Central memory CD8-positive, alpha-beta T cell (primary cell): ENCODE data around the gene SEMA5A.

Experiments used
- ATAC-seq: fragments of 150-1000 bp; cut with Tn5 transposase; replicated peaks from 2 replicates; pipeline ENCODE4 v1.10.0; 2022; ENCODE audit warnings: mild to moderate bottlenecking, moderate FRiP score, moderate number of reproducible peaks; ENCODE audit not compliant: poor library complexity, severe bottlenecking; ENCODE audit errors: extremely low read depth
- DNase-seq, 2 donors: peaks; one replicate each; pipeline ENCODE4 v3.0.0; 2021; ENCODE audit warnings: low spot score in 2 of 2
- H3K27ac Mint-ChIP-seq: one replicate; pipeline ENCODE4 v1.8.0; 2022; ENCODE audit warnings: low read depth, mild to moderate bottlenecking, moderate library complexity, mixed read lengths
- H3K27me3 Mint-ChIP-seq: one replicate; pipeline ENCODE4 v1.8.0; 2022; ENCODE audit warnings: mixed read lengths
- H3K36me3 Mint-ChIP-seq: one replicate; pipeline ENCODE4 v1.8.0; 2022; ENCODE audit warnings: mild to moderate bottlenecking, moderate library complexity, mixed read lengths; ENCODE audit not compliant: insufficient read depth
- H3K4me1 Mint-ChIP-seq: one replicate; pipeline ENCODE4 v1.8.0; 2022; ENCODE audit warnings: mixed read lengths
- H3K4me3 Mint-ChIP-seq: one replicate; pipeline ENCODE4 v1.8.0; 2022; ENCODE audit warnings: mild to moderate bottlenecking, moderate library complexity, mixed read lengths
- H3K9me3 Mint-ChIP-seq: one replicate; pipeline ENCODE4 v1.8.0; 2022; ENCODE audit warnings: mixed read lengths

Gene SEMA5A

DNA sequence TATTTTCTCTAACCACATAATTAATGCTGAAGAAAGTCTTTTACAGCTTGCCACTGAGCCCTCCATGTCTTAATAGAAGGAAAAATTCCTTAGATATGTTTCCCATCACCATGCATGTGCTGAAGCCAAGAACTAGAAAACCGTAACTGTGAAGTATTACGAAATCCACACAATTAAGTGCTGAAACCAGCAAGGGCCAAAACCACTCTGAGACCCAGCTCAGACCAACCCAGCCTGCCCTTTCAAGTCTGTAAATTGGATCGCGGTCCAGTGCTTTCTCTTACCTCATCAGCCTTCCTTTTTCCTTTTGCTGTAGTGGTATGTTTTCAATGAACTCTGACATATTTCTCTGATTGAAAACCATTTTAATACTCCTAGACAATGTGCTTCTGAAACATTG lies 26.3 kb downstream of the SEMA5A start:
- H3K36me3 Mint-ChIP-seq, result no peaks in the 10 kb centered on the region
- no peak overlapping the region for H3K27ac Mint-ChIP-seq
- H3K4me3 Mint-ChIP-seq, result no peak overlapping the region
- no peak for DNase-seq
- H3K4me1 Mint-ChIP-seq, result no peaks in the 10 kb centered on the region
- H3K27me3 Mint-ChIP-seq, result no peaks in the 10 kb centered on the region
- no peak for ATAC-seq
- peaks cover 6% of the 10 kb centered on the region for H3K9me3 Mint-ChIP-seq

DNA sequence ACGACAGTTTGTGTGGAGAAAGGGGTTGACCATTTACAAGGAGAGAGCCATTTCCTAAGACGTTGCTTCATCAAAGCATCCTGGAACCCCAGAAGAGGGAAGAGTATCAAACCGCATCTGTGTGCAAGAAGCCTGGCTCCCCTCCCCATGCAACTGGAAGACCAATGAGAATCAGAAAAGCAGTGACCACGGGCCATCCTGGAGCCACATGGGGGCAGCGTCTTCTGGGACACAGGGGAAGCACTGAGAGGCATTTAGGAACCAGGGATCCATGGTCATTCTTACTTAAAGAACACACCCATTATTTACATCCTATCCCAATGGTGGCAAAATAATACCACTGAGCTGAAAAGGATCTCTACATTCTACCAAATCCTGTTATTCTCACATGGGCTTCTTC lies 29.3 kb downstream of the SEMA5A start:
- Mint-ChIP-seq H3K27ac (no peak overlapping the region), H3K9me3 (no peaks in the 10 kb centered on the region), H3K27me3 (no peaks in the 10 kb centered on the region), H3K4me1 (no peaks in the 10 kb centered on the region), H3K4me3 (no peak overlapping the region), H3K36me3 (no peaks in the 10 kb centered on the region)
- ATAC-seq, result no peak
- DNase-seq, result no peak

DNA sequence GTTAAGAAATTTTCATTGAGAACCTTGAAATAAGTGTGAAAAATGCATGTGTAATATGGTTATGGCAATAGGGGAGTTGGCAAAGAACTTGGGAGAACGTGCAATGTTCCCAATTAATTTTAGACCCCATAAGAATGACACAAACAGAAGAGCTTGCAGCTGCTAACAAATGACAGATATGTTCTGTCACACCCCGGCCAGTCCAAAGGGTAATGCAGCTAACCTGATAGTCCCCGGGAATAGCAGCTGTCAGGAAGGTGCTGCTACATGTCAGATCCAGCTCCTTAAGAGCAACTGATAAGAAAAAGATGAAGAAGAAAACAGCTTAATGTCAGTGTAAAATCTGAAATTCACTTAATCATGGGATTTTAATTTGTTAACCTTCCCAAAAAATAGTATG lies 30.4 kb downstream of the SEMA5A start:
- H3K9me3 Mint-ChIP-seq, result no peaks in the 10 kb centered on the region
- DNase-seq (no peak), ATAC-seq (no peak)
- no peaks in the 10 kb centered on the region for H3K36me3 Mint-ChIP-seq
- H3K27ac Mint-ChIP-seq, result no peak overlapping the region
- no peaks in the 10 kb centered on the region for H3K4me1 Mint-ChIP-seq
- no peaks in the 10 kb centered on the region for H3K27me3 Mint-ChIP-seq
- H3K4me3 Mint-ChIP-seq, result no peak overlapping the region

DNA sequence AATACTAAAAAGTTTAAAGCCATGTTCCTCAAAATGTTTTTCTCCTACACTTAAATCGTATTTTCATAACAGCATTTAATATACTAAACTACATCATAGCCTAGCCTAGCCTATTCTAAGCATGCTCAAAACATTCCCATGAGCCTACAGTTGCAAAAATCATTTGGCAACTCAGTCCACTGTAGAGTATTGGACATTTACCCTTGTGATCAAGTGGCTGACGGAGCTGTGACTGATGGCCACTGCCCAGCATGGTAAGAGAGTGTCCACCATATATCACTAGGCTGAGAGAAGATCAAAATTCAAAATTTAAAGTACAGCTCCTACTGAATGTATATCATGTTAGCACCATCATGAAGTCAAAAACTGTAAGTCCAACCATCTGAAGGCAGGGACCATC lies 30.9 kb downstream of the SEMA5A start:
- ATAC-seq, result no peak
- no peak for DNase-seq
- Mint-ChIP-seq H3K27ac (no peak overlapping the region), H3K9me3 (no peaks in the 10 kb centered on the region), H3K27me3 (no peaks in the 10 kb centered on the region), H3K4me1 (no peaks in the 10 kb centered on the region), H3K4me3 (no peak overlapping the region), H3K36me3 (no peaks in the 10 kb centered on the region)

DNA sequence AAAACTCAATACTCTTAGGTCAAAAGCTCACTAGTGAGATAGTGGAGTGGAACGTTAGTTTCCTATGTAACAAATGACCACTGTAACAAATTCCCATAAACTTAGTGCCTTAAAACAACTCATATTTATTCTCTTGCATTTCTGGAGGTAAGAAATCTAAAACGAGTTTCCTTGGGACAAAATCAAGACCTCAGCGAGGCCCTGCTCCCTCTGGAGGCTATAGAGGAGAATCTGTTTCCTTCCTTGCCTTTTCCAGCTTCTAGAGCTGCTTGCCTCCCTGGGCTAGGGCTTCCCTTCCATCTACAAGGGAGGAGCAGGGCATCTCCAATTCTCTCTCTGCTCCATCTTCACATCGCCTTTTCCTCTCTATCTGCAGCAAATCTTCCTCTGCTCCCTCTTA lies 32.0 kb downstream of the SEMA5A start:
- Mint-ChIP-seq H3K27ac (no peak overlapping the region), H3K4me3 (no peak overlapping the region), H3K9me3 (peaks cover 2% of the 10 kb centered on the region), H3K27me3 (no peaks in the 10 kb centered on the region), H3K4me1 (no peaks in the 10 kb centered on the region), H3K36me3 (no peaks in the 10 kb centered on the region)
- DNase-seq, result no peak
- no peak for ATAC-seq

DNA sequence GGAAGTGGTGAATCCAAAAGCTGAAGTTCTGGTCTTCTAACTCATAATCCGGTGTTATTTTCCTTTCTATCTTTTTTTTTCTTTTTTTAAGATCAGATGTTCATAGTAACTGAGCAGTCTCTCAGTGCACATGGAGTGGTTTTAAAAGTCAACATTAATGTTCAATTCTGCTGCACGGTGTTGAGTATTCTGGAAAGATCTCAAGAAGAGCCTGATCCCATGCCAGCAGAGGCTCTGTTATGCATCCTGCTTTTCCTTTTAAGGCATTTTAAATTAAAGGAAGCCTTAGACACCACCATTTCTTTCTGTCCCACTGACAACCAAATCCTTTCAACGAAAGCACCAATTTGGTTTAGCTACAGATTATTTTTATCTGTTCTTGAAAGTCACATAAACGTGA lies 33.4 kb downstream of the SEMA5A start:
- peaks cover 12% of the 10 kb centered on the region for H3K9me3 Mint-ChIP-seq
- no peaks in the 10 kb centered on the region for H3K4me1 Mint-ChIP-seq
- no peaks in the 10 kb centered on the region for H3K27me3 Mint-ChIP-seq
- H3K27ac Mint-ChIP-seq, result no peak overlapping the region
- no peak for ATAC-seq
- no peak for DNase-seq
- no peak overlapping the region for H3K4me3 Mint-ChIP-seq
- no peaks in the 10 kb centered on the region for H3K36me3 Mint-ChIP-seq

DNA sequence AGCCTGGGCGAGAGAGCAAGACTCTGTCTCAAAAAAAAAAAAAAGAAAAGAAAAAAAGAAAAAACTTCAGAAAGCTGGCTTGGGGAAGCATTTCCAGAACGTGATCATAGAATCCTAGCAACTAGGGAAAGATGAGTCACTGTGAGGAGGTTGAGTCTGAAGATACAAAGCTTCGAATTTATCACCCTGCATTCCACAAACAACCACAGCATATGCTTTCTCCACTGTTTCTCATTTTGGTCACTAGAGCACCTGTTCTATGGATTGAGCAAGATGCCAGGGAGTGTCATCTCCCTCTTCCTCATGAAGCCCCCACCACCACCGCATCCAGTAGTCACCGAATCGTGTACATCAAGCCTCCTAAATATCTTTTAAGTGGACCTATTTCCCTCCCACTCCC lies 37.9 kb downstream of the SEMA5A start:
- Mint-ChIP-seq H3K4me1 (no peaks in the 10 kb centered on the region), H3K27ac (no peak overlapping the region), H3K27me3 (no peaks in the 10 kb centered on the region), H3K4me3 (no peak overlapping the region), H3K9me3 (peaks cover 19% of the 10 kb centered on the region), H3K36me3 (no peaks in the 10 kb centered on the region)
- ATAC-seq, result no peak
- DNase-seq, result no peak

DNA sequence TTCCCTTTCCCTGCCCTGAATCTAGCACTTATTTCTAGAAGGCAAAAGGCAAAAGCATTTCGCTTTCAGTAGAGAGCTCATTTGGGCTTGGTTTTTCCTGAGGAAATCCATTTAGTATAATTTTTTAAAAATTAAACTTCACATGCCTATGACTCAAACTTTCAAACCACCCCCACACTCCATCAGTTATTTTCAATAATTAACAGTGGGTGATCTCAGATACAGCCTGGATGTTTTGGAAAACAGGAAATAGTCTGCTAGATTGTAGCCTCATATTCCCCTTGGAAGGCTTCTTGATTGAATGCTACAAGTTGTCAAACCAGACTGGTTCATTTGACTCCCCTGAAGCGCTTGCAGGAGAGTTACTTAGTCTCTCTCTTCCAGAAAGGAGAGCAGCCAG lies 40.6 kb downstream of the SEMA5A start:
- Mint-ChIP-seq H3K27me3 (no peaks in the 10 kb centered on the region), H3K4me3 (no peak overlapping the region), H3K4me1 (no peaks in the 10 kb centered on the region), H3K9me3 (peaks cover 25% of the 10 kb centered on the region), H3K27ac (no peak overlapping the region), H3K36me3 (no peaks in the 10 kb centered on the region)
- no peak for DNase-seq
- ATAC-seq, result no peak

DNA sequence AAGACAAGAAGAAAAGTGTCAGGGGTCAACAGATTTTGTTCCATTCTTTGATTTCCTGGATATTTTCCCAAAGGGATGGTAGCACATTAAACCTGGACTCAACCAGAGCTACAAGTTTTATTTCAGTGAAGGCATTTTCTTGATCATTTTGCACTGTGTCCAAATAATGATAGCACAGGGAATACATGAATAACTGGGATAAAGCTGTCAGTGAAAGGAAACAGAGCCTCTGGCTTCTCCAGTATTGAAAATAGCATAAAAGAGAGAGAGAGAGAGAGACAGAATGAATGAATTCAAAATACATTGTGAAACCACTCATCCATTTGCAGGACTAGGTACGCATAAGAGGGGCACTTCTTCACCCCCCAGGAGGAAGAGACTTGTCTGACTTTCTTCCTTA lies 43.0 kb downstream of the SEMA5A start:
- Mint-ChIP-seq H3K27me3 (no peaks in the 10 kb centered on the region), H3K27ac (no peak overlapping the region)

DNA sequence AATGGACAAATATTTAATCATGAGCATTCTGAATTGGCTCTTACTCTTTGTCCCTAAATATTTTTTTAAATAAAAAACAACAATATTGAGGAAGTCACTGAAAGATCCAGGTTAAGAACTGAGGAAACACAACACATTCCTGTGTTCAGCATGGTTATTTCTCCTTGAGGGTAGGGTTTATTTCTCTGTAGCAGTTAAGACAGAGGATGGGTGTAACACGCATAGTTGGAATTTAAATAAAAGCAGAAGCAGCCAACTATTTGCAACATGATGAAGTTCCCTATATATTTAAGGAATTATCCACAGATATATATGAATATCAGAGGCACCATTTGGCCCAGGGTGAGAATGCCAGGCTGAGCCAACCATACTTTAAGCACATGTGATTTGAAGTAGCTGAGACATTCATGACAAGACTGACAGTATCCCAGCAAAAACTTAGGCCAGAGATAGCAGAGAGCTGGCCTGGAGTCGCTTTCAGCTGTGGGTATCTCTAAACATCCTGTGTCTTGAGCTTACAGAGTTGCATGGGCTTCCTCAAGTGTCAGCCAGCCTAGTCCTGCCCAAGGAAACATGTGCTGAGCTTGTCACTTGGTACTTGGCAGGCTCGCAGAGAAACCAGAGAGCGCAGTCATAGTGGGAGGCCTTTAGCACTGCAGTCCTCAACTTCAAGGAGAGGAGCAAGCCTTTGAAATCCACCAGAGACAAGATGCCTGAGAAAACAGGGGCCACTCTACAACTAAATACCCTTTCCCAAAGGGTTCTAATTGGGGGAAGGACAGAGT lies 43.6 kb downstream of the SEMA5A start:
- Mint-ChIP-seq H3K4me3 (no peak overlapping the region), H3K27ac (no peak overlapping the region), H3K27me3 (no peaks in the 10 kb centered on the region), H3K36me3 (no peaks in the 10 kb centered on the region), H3K9me3 (peaks cover 15% of the 10 kb centered on the region), H3K4me1 (no peaks in the 10 kb centered on the region)
- ATAC-seq, result no peak
- DNase-seq, result no peak

More for the DNA sequence above, 43.0 kb downstream of the SEMA5A start:
- DNase-seq, result no peak
- no peak for ATAC-seq
- H3K9me3 Mint-ChIP-seq, result peaks cover 18% of the 10 kb centered on the region
- no peaks in the 10 kb centered on the region for H3K36me3 Mint-ChIP-seq
- no peak overlapping the region for H3K4me3 Mint-ChIP-seq
- H3K4me1 Mint-ChIP-seq, result no peaks in the 10 kb centered on the region

DNA sequence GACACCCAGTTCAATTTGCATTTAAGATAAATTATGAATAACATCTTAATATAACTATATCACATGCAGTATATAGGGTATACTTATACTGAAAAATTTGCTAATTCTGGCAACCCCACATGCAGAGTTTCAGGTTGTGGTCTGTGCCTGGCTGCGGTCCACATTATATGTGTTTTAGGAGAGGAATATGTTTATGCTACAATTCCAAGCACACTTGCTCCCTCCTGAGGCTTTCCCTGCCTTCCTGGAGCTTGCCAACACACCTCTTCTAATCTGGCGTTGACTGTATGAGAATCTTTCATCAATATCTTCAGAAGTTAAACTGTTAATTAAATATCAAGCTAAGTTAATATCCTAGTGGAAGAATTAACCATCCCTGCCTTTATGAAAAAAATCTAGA lies 45.2 kb downstream of the SEMA5A start:
- H3K9me3 Mint-ChIP-seq, result peaks cover 13% of the 10 kb centered on the region
- no peaks in the 10 kb centered on the region for H3K36me3 Mint-ChIP-seq
- no peak overlapping the region for H3K4me3 Mint-ChIP-seq
- no peak for DNase-seq
- no peaks in the 10 kb centered on the region for H3K27me3 Mint-ChIP-seq
- no peak for ATAC-seq
- H3K27ac Mint-ChIP-seq, result no peak overlapping the region
- H3K4me1 Mint-ChIP-seq, result no peaks in the 10 kb centered on the region

DNA sequence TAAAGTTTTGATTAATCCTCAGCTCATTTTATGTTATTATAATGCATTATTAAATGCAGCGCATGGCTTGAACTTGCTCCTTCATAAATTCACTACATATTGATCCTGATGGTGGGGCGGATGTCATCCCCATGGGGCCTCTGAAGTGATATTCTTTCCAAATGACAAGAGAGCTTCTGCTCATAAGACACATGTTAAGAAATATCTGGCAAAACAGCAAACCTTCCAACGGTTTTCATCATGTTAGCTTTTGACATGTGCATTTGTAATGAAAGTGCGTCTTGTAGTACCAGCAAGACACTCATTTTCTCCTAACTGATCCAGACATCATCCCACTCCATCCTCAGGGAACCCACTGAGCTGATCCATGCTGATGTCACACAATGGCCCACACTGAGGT lies 45.7 kb downstream of the SEMA5A start:
- peaks cover 18% of the 10 kb centered on the region for H3K9me3 Mint-ChIP-seq
- no peak for DNase-seq
- H3K4me1 Mint-ChIP-seq, result no peaks in the 10 kb centered on the region
- H3K27me3 Mint-ChIP-seq, result no peaks in the 10 kb centered on the region
- H3K4me3 Mint-ChIP-seq, result no peak overlapping the region
- H3K27ac Mint-ChIP-seq, result no peak overlapping the region
- no peaks in the 10 kb centered on the region for H3K36me3 Mint-ChIP-seq
- no peak for ATAC-seq

DNA sequence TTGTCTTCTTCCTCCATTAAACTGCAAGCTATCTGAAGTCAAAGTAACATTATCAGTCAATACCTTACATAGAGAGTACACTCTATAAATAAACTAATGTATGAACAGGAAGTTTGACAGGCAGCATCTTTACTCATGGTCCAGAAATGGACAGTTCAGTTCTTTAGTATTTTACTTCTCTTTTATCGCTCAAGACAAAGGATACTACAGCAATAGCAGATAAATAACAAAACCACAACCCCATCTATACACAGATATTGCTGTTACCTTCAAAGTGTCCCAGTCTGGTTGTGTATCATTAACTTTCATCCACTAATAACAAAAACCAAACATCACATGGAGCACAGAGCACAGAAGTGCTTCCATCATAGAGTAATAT lies 46.4 kb downstream of the SEMA5A start:
- Mint-ChIP-seq H3K4me3 (no peak overlapping the region), H3K36me3 (no peaks in the 10 kb centered on the region), H3K27me3 (no peaks in the 10 kb centered on the region), H3K27ac (no peak overlapping the region), H3K9me3 (peaks cover 18% of the 10 kb centered on the region), H3K4me1 (no peaks in the 10 kb centered on the region)
- no peak for ATAC-seq
- DNase-seq, result no peak
